GM12801 (cell line): ENCODE results near the gene SPATA31C1.

Experiments used
- CTCF ChIP-seq: IDR thresholded peaks from one replicate; pipeline ENCODE4 v1.5.1; 2011; ENCODE audit warnings: control low read depth; ENCODE audit not compliant: insufficient read length; ENCODE audit errors: extremely low read depth

The SPATA31C1 gene

GRCh38 chr9:87894998-87895625 lies 22.6 kb upstream of the SPATA31C1 start:
- TF ChIP-seq CTCF, result no peak

- TF ChIP-seq CTCF, result no peak
These were observed 20.9 kb upstream of the SPATA31C1 start for GRCh38 chr9:87896891-87897290.

- no peak for TF ChIP-seq CTCF
These were observed 19.6 kb upstream of the SPATA31C1 start for GRCh38 chr9:87898151-87898550.

- no peak for TF ChIP-seq CTCF
These were observed 8.3 kb upstream of the SPATA31C1 start for GRCh38 chr9:87909310-87910041.

- no peak for TF ChIP-seq CTCF
These were observed 6.9 kb upstream of the SPATA31C1 start for GRCh38 chr9:87910821-87911220.

GRCh38 chr9:87944096-87944495 lies 26.3 kb downstream of the SPATA31C1 start:
- no peak for TF ChIP-seq CTCF

- TF ChIP-seq CTCF, result no peak
These were observed 26.9 kb downstream of the SPATA31C1 start for GRCh38 chr9:87944682-87945081.
